HL-60 (cell line): Measurements from ENCODE around the gene EHF.

Experiments
- GABPA ChIP-seq: IDR thresholded peaks from 2 replicates; pipeline ENCODE4 v1.6.1; 2012; ENCODE audit warnings: low read depth
- POLR2AphosphoS5 ChIP-seq: IDR thresholded peaks from 2 replicates; pipeline ENCODE4 v1.6.1; 2012; ENCODE audit warnings: low read depth
- SPI1 ChIP-seq: IDR thresholded peaks from 2 replicates; pipeline ENCODE4 v1.6.1; 2012; ENCODE audit warnings: low read depth, mild to moderate bottlenecking, borderline replicate concordance
- TF ChIP-seq, protein P1 (sequence below): IDR thresholded peaks from one replicate; pipeline ENCODE4 v1.5.1; 2011; ENCODE audit warnings: low read length, control low read depth, inconsistent platforms; ENCODE audit not compliant: insufficient read depth
- TF ChIP-seq, protein P2 (sequence below): IDR thresholded peaks from 2 replicates; pipeline ENCODE4 v1.6.1; 2012; ENCODE audit warnings: low read depth; ENCODE audit not compliant: insufficient replicate concordance

DNA sequence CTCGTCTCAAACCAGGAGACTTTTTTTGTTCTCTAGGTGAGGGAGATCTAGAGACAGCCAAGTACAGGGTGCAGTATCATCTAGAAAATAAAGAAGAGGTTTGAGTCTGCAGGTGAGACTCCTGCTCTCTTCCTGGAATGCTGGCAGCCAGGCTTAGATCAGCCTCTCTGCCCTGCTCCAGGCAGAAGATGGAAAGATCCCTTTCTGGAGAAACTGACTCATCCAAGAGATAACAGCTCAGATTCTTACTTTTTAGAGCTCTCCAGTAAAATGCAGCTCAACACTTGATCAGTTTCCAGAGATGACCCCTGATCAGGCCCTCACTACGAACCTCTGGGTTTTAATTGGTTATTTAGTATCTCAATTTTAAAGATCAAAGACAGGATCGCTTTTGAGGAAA, 44.6 kb upstream of the EHF start:
- TF ChIP-seq, protein P1, sequence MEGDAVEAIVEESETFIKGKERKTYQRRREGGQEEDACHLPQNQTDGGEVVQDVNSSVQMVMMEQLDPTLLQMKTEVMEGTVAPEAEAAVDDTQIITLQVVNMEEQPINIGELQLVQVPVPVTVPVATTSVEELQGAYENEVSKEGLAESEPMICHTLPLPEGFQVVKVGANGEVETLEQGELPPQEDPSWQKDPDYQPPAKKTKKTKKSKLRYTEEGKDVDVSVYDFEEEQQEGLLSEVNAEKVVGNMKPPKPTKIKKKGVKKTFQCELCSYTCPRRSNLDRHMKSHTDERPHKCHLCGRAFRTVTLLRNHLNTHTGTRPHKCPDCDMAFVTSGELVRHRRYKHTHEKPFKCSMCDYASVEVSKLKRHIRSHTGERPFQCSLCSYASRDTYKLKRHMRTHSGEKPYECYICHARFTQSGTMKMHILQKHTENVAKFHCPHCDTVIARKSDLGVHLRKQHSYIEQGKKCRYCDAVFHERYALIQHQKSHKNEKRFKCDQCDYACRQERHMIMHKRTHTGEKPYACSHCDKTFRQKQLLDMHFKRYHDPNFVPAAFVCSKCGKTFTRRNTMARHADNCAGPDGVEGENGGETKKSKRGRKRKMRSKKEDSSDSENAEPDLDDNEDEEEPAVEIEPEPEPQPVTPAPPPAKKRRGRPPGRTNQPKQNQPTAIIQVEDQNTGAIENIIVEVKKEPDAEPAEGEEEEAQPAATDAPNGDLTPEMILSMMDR = no peak
- TF ChIP-seq, protein P2, sequence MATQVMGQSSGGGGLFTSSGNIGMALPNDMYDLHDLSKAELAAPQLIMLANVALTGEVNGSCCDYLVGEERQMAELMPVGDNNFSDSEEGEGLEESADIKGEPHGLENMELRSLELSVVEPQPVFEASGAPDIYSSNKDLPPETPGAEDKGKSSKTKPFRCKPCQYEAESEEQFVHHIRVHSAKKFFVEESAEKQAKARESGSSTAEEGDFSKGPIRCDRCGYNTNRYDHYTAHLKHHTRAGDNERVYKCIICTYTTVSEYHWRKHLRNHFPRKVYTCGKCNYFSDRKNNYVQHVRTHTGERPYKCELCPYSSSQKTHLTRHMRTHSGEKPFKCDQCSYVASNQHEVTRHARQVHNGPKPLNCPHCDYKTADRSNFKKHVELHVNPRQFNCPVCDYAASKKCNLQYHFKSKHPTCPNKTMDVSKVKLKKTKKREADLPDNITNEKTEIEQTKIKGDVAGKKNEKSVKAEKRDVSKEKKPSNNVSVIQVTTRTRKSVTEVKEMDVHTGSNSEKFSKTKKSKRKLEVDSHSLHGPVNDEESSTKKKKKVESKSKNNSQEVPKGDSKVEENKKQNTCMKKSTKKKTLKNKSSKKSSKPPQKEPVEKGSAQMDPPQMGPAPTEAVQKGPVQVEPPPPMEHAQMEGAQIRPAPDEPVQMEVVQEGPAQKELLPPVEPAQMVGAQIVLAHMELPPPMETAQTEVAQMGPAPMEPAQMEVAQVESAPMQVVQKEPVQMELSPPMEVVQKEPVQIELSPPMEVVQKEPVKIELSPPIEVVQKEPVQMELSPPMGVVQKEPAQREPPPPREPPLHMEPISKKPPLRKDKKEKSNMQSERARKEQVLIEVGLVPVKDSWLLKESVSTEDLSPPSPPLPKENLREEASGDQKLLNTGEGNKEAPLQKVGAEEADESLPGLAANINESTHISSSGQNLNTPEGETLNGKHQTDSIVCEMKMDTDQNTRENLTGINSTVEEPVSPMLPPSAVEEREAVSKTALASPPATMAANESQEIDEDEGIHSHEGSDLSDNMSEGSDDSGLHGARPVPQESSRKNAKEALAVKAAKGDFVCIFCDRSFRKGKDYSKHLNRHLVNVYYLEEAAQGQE = no peak
- TF ChIP-seq POLR2AphosphoS5 (no peak), SPI1 (no peak), GABPA (no peak)
